Measurements from ENCODE around the gene TRIP11. TPM values are rescaled to one million over a fixed set of nuclear protein-coding genes. Genes with fewer than 3 reads are reported as not detected.
A peak's percentile ranks its signal among the peaks of the same experiment; 100 is the strongest.

TRIP11 gene
- total RNA-seq, 1 donor from 2014 or later = 50.5 TPM

DNA sequence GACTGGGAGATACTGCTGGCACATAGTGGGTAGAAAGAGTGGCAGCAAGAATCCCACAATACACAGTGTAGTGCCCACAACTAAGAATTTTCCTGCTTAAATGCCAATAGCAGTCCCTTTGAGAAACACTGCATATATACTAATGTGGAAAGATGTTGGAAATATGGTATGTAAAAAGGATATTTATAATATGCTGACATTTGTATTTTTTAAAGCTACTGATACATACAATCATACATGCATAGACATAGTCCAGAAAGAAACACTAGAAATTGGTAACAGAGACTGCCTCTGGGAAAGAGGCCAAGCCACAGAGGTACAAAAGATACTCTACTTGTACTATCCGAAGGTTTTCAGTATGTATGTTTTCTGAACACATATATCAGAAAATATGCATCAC is 30.3 kb downstream of the TRIP11 start:
- Mint-ChIP-seq H3K36me3 (ENCODE audit: low read depth, unreplicated experiment) (peaks cover 15% of the 10 kb centered on the region), H3K4me1 (ENCODE audit: low read depth, unreplicated experiment) (no peaks in the 10 kb centered on the region), H3K27ac (ENCODE audit: unreplicated experiment) (no peak overlapping the region), H3K9me3 (ENCODE audit: unreplicated experiment) (no peaks in the 10 kb centered on the region), H3K27me3 (ENCODE audit: low read depth, unreplicated experiment) (no peaks in the 10 kb centered on the region), H3K4me3 (ENCODE audit: unreplicated experiment) (no peak overlapping the region)
- DNase-seq (ENCODE audit: low read depth) = no peak
- Histone ChIP-seq H3K9me3 (ENCODE audit: insufficient read depth, low read depth, low read length) (no peaks in the 10 kb centered on the region), H3K27me3 (ENCODE audit: insufficient read depth, low read length) (no peaks in the 10 kb centered on the region), H3K79me2 (ENCODE audit: insufficient read depth, low read length) (peaks cover 3% of the 10 kb centered on the region), H3K4me1 (ENCODE audit: insufficient read depth, low read length) (no peaks in the 10 kb centered on the region), H4K20me1 (ENCODE audit: insufficient read depth, low read length) (peaks cover 8% of the 10 kb centered on the region), H3K36me3 (ENCODE audit: insufficient read depth, low read length) (peaks cover 10% of the 10 kb centered on the region), H3K27ac (ENCODE audit: low read depth, low read length) (no peak overlapping the region), H2AFZ (ENCODE audit: low read depth, low read length) (no peak overlapping the region), H3K4me2 (ENCODE audit: low read length) (no peak overlapping the region), H3K4me3 (ENCODE audit: insufficient read depth, low read depth, low read length) (no peak overlapping the region), H3K9ac (ENCODE audit: low read length) (no peak overlapping the region)
- FAIRE-seq = no peak
- TF ChIP-seq EZH2 (IDR thresholded peaks at IDR 0.05; ENCODE audit: insufficient read depth, low read length) = no peak
- TF ChIP-seq, protein P1, sequence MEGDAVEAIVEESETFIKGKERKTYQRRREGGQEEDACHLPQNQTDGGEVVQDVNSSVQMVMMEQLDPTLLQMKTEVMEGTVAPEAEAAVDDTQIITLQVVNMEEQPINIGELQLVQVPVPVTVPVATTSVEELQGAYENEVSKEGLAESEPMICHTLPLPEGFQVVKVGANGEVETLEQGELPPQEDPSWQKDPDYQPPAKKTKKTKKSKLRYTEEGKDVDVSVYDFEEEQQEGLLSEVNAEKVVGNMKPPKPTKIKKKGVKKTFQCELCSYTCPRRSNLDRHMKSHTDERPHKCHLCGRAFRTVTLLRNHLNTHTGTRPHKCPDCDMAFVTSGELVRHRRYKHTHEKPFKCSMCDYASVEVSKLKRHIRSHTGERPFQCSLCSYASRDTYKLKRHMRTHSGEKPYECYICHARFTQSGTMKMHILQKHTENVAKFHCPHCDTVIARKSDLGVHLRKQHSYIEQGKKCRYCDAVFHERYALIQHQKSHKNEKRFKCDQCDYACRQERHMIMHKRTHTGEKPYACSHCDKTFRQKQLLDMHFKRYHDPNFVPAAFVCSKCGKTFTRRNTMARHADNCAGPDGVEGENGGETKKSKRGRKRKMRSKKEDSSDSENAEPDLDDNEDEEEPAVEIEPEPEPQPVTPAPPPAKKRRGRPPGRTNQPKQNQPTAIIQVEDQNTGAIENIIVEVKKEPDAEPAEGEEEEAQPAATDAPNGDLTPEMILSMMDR (IDR thresholded peaks at IDR 0.05; ENCODE audit: insufficient read depth, low read depth, low read length) = no peak

DNA sequence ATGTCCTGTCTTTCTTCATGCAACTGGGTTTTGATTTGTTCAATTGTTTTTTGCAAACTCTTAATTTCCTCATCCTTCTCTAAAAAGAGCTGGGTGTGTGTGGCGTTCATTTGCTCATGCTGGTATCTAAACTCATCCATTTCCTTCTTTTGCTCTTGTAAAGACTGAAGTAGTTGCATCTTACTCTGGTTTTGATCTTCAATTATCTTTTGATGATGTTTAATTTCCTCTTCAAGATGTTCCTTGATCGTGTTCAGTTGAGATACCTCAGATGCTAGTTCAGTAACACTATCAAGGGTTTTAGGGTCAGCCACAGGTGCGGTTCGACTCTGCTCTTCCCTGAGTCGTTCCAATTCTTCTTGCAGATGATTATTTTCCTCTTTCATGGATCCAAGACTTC is 34.8 kb downstream of the TRIP11 start:
- Histone ChIP-seq H2AFZ (ENCODE audit: low read depth, low read length) (no peak overlapping the region), H3K79me2 (ENCODE audit: insufficient read depth, low read length) (no peaks in the 10 kb centered on the region), H3K9ac (ENCODE audit: low read length) (no peak overlapping the region), H3K27me3 (ENCODE audit: insufficient read depth, low read length) (no peaks in the 10 kb centered on the region), H3K27ac (ENCODE audit: low read depth, low read length) (no peak overlapping the region), H3K4me2 (ENCODE audit: low read length) (no peak overlapping the region), H3K4me3 (ENCODE audit: insufficient read depth, low read depth, low read length) (no peak overlapping the region), H4K20me1 (ENCODE audit: insufficient read depth, low read length) (peaks cover 6% of the 10 kb centered on the region), H3K9me3 (ENCODE audit: insufficient read depth, low read depth, low read length) (no peaks in the 10 kb centered on the region), H3K4me1 (ENCODE audit: insufficient read depth, low read length) (no peaks in the 10 kb centered on the region), H3K36me3 (ENCODE audit: insufficient read depth, low read length) (peaks cover 4% of the 10 kb centered on the region)
- Mint-ChIP-seq H3K36me3 (ENCODE audit: low read depth, unreplicated experiment) (peaks cover 15% of the 10 kb centered on the region), H3K9me3 (ENCODE audit: unreplicated experiment) (no peaks in the 10 kb centered on the region), H3K27ac (ENCODE audit: unreplicated experiment) (no peak overlapping the region), H3K4me3 (ENCODE audit: unreplicated experiment) (no peak overlapping the region), H3K4me1 (ENCODE audit: low read depth, unreplicated experiment) (peaks cover 6% of the 10 kb centered on the region), H3K27me3 (ENCODE audit: low read depth, unreplicated experiment) (no peaks in the 10 kb centered on the region)
- no peak for DNase-seq (ENCODE audit: low read depth)
- TF ChIP-seq EZH2 (IDR thresholded peaks at IDR 0.05; ENCODE audit: insufficient read depth, low read length) = no peak
- TF ChIP-seq, protein P1 (IDR thresholded peaks at IDR 0.05; ENCODE audit: insufficient read depth, low read depth, low read length) = no peak
- no peak for FAIRE-seq

DNA sequence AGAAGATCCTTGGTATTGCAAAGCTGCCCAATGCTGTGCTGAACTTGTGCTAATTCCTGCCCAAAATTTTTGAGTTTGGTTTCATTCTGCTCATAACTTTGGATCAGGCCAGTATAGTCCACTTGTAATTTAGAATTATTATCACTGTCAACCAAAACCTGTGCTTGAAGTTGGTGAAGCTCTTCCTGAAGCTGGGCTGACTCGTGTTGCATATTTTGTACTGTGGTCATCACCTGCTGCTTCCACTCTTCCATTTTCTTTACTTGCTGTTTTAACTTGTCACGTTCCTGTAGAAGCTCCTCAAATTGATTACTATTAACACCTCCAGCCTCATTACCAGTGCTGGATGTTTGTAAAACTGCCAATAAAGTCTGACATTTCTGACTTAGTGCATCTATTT is 35.8 kb downstream of the TRIP11 start:
- Histone ChIP-seq H3K27ac (ENCODE audit: low read depth, low read length) (no peak overlapping the region), H2AFZ (ENCODE audit: low read depth, low read length) (no peak overlapping the region), H3K4me2 (ENCODE audit: low read length) (no peak overlapping the region), H3K4me1 (ENCODE audit: insufficient read depth, low read length) (no peaks in the 10 kb centered on the region), H3K9ac (ENCODE audit: low read length) (no peak overlapping the region), H3K4me3 (ENCODE audit: insufficient read depth, low read depth, low read length) (no peak overlapping the region), H3K36me3 (ENCODE audit: insufficient read depth, low read length) (peaks cover 7% of the 10 kb centered on the region), H3K79me2 (ENCODE audit: insufficient read depth, low read length) (no peaks in the 10 kb centered on the region), H3K27me3 (ENCODE audit: insufficient read depth, low read length) (no peaks in the 10 kb centered on the region), H4K20me1 (ENCODE audit: insufficient read depth, low read length) (peaks cover 6% of the 10 kb centered on the region), H3K9me3 (ENCODE audit: insufficient read depth, low read depth, low read length) (no peaks in the 10 kb centered on the region)
- Mint-ChIP-seq H3K4me1 (ENCODE audit: low read depth, unreplicated experiment) (peaks cover 6% of the 10 kb centered on the region), H3K27ac (ENCODE audit: unreplicated experiment) (no peak overlapping the region), H3K27me3 (ENCODE audit: low read depth, unreplicated experiment) (no peaks in the 10 kb centered on the region), H3K36me3 (ENCODE audit: low read depth, unreplicated experiment) (peaks cover 15% of the 10 kb centered on the region), H3K9me3 (ENCODE audit: unreplicated experiment) (no peaks in the 10 kb centered on the region), H3K4me3 (ENCODE audit: unreplicated experiment) (no peak overlapping the region)
- peak; percentile 7 for DNase-seq (ENCODE audit: low read depth)
- TF ChIP-seq, protein P1 (IDR thresholded peaks at IDR 0.05; ENCODE audit: insufficient read depth, low read depth, low read length) = no peak
- no peak for TF ChIP-seq EZH2 (IDR thresholded peaks at IDR 0.05; ENCODE audit: insufficient read depth, low read length)
- no peak for FAIRE-seq

All from astrocyte (in vitro differentiated cells and primary cell).